ENCODE data around the gene ACIN1.
"Not testable (repeated sequence)": the region's sequence is repeated elsewhere in the genome, so short reads cannot be mapped to it uniquely, and the experiment has no call there.

ACIN1 gene

GRCh38 chr14:23121361-23121771 lies 26.4 kb upstream of the ACIN1 start:
- DNase-seq = no peak

GRCh38 chr14:23120541-23121251 lies 25.8 kb upstream of the ACIN1 start:
- peak; percentile 59 to 83 (median 72) for DNase-seq

GRCh38 chr14:23119363-23120327 lies 24.7 kb upstream of the ACIN1 start:
- DNase-seq = peak; percentile 4 to 72 (median 51)

DNA sequence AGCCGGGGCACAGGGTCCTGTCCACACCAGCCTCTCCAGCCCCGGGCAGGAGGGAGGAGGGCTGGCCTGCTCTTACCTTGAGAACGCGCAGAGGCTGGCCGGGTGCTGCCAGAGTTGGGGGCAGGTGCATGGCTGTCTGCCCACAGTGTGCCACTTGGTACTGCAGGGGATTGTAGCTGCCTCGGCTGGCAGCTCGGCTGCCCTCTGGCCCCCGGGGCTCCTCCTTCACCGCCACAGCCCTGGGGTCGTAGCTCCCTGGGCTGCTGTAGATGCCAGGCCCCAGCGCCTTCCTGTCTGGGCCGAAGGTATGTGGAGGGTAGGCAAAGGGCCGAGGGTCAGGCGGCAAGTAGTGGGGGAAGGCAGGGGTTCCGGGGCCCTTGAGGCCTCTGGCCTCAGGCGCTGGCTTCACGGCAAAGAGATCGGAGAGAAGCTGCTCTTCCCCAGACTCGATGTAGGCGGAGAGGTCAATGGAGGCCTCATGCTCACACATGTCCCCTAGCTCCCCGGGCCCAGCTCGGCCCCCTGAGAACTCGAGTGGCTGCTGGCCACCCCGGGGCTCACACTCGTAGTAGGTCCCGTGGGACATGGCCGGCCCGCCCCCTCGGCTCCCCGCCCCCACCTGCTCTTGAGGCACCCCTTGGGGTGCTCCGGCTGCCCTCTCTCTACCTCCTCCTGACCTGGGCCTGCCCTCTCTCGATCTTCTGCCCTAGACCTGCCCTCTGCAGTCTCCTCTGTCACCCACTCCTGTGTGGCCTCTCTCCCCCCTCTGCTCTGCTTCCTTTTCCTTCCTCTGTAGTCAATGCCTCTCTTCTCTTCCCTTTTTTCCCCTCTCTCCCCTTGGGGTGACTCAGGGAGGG lies 23.8 kb upstream of the ACIN1 start, which contains the start of gene CEBPE:
Gene CEBPE, minus strand, starts transcription at position 750 of the 857 bp plus-strand sequence. Its CDS starts 164 bp downstream, at position 586.
- DNase-seq = peak in 1 of 6 experiments; percentile 31

- no peak for DNase-seq
Measured at GRCh38 chr14:23117371-23118020, 22.6 kb upstream of the ACIN1 start.

DNA sequence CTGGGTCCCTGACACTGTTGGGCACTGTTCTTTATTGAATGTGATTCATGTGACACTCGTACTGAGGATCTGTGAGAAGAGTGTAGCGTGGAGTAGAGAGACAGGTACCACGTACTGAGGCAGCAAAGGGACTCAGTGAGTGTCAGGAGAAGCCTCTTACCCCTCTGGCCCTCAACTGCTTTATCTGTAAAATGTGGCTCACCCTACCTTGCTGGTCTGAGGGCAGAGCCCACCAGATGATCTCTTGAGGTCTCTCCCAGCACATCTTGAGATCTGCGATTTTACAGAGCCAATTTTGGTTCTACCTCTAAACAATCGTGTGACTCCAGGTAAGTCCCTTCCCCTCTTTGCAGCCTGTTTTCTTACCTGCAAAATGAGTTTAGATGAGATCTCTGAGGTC lies 21.0 kb upstream of the ACIN1 start:
- DNase-seq = no peak

DNA sequence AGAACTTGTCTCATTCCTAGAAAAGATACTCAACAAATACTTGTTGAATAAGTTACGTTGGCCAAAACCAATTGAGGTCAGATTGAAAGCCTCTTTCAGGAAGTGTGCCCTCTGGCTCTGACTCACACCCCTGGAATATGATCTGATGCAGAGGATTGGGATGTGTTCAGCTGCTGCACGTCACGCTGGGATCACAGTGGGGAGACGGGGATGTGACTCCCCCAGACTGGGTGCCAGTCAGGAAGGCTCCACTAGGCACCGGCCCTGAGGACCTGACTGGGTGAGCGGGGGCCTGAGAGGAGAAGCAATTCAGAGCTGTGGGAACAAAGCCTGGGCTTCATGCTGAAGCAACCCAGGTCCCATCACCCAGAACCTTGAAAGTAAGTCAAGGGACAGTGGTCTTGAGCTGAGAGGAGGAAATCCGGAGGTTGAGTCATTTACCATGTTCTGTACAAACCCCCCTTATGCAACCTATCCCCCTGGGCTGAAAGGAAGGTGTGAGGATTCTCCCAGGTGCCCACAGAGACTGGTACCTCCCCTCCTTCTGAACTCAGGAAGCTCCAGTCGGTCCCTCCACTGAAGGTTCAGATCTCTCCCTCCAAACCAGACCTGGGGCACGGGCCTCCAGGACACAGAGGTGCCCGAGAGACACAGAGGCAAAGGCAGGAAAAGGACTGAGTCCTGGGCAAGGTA lies 20.2 kb upstream of the ACIN1 start:
- no peak for DNase-seq

DNA sequence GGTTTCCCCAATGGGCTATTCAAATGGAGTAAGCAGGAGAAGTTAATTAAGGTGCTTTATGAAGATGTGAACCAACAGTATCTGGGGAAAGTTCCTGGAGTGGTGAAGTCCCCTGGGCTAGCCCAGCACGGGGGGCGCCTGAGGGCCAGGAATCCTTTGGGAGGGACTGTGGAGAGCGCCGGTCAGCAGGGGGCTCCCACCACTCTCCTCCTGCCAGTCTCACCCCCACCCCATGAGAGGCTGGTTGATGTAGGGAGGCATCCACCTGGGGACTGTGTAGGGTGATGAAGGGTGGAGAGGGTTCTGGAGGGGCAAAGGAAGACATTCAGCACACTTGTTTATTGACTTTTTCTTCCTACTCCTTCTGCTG lies 19.7 kb upstream of the ACIN1 start:
- DNase-seq = no peak

DNA sequence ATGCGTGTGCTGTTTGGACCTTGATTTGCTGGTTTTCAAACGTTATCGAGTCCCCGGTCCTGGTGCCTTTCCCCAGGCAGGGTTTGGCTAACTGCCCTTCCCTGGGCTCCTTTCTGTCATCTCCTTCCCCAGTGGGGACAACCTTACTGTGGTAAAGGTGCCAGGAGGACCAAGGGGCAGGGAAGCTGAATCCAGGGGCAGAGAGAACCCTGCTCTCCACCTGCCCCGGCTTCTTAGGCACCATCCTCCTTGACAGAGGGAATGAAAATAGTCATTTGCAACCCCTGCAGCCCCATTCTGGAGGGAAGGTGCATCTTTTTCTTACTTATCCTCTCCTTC lies 19.2 kb upstream of the ACIN1 start:
- no peak for DNase-seq

DNA sequence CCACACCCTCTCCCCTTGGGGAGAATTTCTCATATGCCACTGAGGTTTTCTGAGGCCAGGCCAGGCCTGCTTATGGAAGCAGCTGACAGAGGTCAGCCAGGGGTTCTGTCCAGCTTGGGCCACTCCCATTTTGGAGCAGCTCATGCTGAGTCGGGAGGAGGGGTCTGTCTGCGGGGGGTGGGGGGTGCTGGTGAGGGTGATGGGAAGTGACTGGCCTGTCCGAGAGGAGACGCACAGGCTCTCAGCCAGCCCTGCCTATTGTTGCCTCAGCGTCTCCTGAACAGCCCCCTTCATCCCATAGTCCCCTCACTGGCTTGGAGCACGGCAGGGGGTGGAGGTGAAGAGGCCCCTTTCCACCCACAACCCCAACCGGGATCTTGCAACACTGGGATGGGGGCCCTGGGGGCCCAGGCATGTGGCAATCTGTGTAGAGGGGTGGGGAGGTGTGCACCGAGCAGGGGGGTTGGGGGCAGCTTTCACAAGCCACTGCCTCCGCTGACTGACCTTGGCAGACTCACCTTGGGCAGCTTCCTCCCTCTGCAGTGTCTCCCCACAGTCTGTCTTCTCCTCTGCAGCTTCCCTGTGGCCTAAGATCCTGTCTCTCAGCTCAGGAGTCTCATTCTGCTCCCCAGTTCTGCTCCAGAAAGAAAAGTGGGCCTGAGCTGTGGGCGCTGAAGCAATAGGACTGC lies 18.6 kb upstream of the ACIN1 start:
- DNase-seq = no peak

- DNase-seq = no peak
Measured at GRCh38 chr14:23112359-23113178, 17.6 kb upstream of the ACIN1 start.

GRCh38 chr14:23110579-23111365 lies 15.8 kb upstream of the ACIN1 start:
- DNase-seq = no peak

- no peak for DNase-seq
Measured at GRCh38 chr14:23109769-23110168, 14.8 kb upstream of the ACIN1 start.

DNA sequence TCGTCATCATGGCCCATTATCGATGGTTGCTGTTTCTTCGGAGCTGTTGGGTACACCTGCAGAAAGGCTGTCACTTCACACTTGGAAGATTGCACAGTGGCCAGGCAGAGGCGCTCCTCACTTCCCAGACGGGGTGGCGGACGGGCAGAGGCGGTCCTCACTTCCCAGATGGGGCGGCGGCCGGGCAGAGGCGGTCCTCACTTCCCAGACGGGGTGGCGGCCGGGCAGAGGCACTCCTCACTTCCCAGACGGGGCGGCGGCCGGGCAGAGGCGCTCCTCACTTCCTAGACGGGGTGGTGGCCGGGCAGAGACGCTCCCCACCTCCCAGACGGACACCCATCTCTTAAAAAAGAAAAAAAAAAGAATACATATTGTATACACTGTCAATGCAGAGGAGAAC lies 13.2 kb upstream of the ACIN1 start:
- DNase-seq = not testable (repeated sequence)

GRCh38 chr14:23107620-23108019 lies 12.7 kb upstream of the ACIN1 start:
- DNase-seq = not testable (repeated sequence)

DNA sequence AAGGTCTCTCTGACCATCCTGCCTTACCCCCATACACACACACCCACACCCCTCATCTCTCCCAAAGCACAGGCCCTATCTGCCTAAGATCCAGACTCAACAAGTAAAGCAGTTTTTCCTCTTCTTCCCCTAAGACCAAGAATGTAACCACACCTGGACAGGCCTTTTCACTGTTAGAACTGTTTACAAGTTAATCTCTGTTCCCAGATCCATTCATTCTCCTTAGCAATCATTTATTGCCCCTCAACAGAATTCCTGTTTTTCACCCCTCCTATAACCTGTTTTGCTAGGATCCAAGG lies 11.8 kb upstream of the ACIN1 start:
- no peak for DNase-seq

DNA sequence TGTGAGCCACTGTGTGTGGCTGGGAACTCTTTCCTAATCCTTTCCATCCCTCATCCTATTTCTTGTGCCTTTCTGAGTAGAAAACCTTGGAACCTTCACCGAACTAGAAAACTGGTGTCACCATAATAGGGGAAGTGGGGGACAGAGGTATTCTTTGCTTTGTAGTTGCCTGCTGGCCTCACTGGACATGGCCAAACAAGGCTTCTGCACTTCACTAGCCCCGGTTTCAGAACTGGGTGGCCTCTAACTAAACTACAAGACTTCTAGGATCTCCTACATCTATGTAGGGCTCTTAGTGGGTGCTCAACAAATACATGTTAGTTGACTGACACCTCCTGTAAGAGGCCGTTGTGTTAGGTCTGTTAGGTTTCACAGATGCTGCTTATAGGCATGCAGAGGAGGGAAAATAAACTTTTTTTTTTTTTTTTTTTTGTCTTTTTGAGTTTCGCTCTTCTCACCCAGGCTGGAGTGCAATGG lies 10.4 kb upstream of the ACIN1 start:
- DNase-seq = no peak

DNA sequence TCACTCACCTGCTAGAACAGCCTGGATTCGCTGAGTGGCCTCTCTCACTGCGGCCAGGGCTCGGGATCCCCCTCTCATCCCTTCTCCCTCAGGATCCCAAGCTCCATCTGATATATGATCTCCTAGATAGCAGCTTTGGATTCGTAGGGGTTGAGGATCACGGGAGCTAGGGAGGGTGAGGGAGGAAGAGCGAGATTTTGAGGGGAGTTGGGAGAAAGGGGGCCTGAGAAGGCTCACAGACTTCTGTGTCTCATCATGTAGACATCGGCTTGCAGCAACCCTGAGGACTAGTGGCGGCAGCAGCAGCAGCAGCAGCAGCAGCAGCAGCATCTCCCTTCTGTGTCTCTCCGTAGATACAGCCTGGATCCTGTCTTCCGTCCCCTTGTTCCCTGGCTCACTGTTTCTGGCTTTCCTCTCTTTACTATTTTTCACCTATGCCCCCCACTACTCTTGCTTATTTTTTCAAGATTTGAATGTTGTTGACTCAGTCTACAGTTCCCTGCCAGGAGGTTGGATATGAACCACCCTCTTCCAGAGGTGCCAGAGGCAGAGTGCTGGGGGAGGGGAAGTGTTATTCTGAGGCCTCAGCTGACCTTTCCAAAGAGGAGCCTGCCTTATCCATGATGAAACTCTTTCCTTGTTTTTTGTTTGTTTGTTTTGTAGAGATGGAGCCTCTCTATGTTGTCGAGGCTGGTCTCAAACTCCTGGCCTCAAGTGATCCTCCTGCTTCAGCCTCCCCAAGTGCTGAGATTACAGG lies 9.8 kb upstream of the ACIN1 start, which contains the start of gene CIROP:
Gene CIROP, minus strand, starts transcription at position 399 of the 757 bp plus-strand sequence. Its CDS starts 69 bp downstream, at position 330.
- DNase-seq = no peak

Measured in stimulated activated naive CD4-positive, alpha-beta T cell (primary cell).